ENCODE measurements around the gene ITPR2. TPM values are rescaled to one million over a fixed set of nuclear protein-coding genes. Genes with fewer than 3 reads are reported as not detected.

Gene ITPR2
- total RNA-seq, 1 experiment from 2014 or later, result 4.0 TPM

DNA sequence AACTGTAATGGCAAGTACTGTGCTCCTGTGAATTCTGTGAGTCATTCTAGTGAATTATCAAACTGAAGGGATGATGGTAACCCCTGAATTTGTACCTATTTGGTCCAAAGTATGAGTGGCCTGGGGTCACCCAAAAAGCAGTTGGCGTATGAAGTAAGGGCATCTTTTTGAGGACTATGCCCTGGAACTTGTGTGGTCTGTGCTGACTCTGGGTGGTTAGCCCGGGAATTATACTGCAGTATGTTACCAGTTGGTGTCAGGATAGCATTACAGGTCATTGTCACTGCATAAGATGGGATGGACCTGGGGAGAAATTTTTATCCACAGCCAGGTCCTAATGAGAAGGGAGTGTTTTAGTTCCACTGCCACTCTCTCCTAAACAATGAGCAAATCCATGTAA lies 462.9 kb downstream of the ITPR2 start:
- Histone ChIP-seq H3K4me1 (ENCODE audit: insufficient read depth, low read length) (peaks cover 12% of the 10 kb centered on the region), H3K4me3 (ENCODE audit: low read length) (no peak overlapping the region), H3K79me2 (ENCODE audit: low read length) (no peaks in the 10 kb centered on the region), H4K20me1 (ENCODE audit: low read length) (no peaks in the 10 kb centered on the region), H3F3A (ENCODE audit: low read length, unreplicated experiment) (no peaks in the 10 kb centered on the region), H3K36me3 (ENCODE audit: low read depth, low read length) (no peaks in the 10 kb centered on the region), H3K4me2 (ENCODE audit: low read length) (no peak overlapping the region), H3K27ac (ENCODE audit: low read length) (no peak overlapping the region), H3K27me3 (ENCODE audit: low read length) (no peaks in the 10 kb centered on the region), H3K9me3 (ENCODE audit: low read length) (no peaks in the 10 kb centered on the region), H3K9me2 (replicated peaks; ENCODE audit: low read length) (no peaks in the 10 kb centered on the region), H2AFZ (ENCODE audit: low read length) (peak overlapping the region; percentile 17; the same call in 1 of the 2 replicates), H3K9ac (ENCODE audit: low read length) (no peak overlapping the region)
- 0 out of 2 replicates have a peak, but pooled peaks have one; percentile 25 for ATAC-seq
- TF ChIP-seq EZH2phosphoT487 (IDR thresholded peaks at IDR 0.05; ENCODE audit: borderline replicate concordance, low read length), result no peak
- TF ChIP-seq EZH2 (IDR thresholded peaks at IDR 0.05; ENCODE audit: low read length, unreplicated experiment), result no peak
- TF ChIP-seq CTCF (conservative IDR thresholded peaks at IDR 0.05; ENCODE audit: low read depth, low read length), result no peak
- no peak for DNase-seq
- ChIA-PET POLR2A (ENCODE audit: unreplicated experiment) (no interaction called here), CTCF (interaction anchor here (0.5 kb wide), 1 partner anchor 307 kb away, joined by 4 read pairs; no protein-coding TSS in a partner anchor)
- no TSS peak for BruUV-seq (replicated peaks)
- intact Hi-C loops (cut with micrococcal nuclease), result no loop called here

DNA sequence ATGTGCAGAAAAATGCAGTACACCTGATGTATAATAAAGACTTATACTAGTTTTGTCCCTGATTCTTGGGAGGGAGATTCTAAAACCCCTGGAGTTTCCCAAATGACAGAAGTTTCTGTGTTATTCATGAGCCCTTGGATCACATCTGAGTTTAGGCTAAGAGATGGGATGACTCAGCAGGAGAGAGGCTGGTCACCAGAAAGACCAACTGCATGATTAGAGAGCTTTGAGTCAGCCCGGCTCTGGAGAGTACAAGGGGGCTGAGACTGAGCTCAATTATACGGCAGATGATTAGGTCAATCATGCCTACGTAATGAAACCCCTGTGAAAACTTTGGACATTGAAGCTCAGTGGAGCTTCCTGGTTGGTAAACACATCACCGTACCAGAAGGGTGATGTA lies 463.4 kb downstream of the ITPR2 start:
- H3K9me3 ChIP-seq (ENCODE audit: low read length), result no peaks in the 10 kb centered on the region
- DNase-seq (peak; percentile 84), ATAC-seq (peak; percentile 100)
- no peaks in the 10 kb centered on the region for H3F3A ChIP-seq (ENCODE audit: low read length, unreplicated experiment)
- no peaks in the 10 kb centered on the region for H4K20me1 ChIP-seq (ENCODE audit: low read length)
- H3K36me3 ChIP-seq (ENCODE audit: low read depth, low read length), result no peaks in the 10 kb centered on the region
- H3K27me3 ChIP-seq (ENCODE audit: low read length), result no peaks in the 10 kb centered on the region
- intact Hi-C loops (cut with micrococcal nuclease), result loop anchor here (2.0 kb wide), 1 partner anchor 33 kb away; no protein-coding TSS in a partner anchor
- no peak for TF ChIP-seq CTCF (conservative IDR thresholded peaks at IDR 0.05; ENCODE audit: low read depth, low read length)
- TF ChIP-seq EZH2phosphoT487 (IDR thresholded peaks at IDR 0.05; ENCODE audit: borderline replicate concordance, low read length), result no peak
- TF ChIP-seq EZH2 (IDR thresholded peaks at IDR 0.05; ENCODE audit: low read length, unreplicated experiment), result no peak
- no peaks in the 10 kb centered on the region for H3K79me2 ChIP-seq (ENCODE audit: low read length)
- POLR2A ChIA-PET (ENCODE audit: unreplicated experiment), result no interaction called here
- H3K9ac ChIP-seq (ENCODE audit: low read length), result no peak overlapping the region
- H3K27ac ChIP-seq (ENCODE audit: low read length), result no peak overlapping the region
- CTCF ChIA-PET, result interaction anchor here (0.5 kb wide), 1 partner anchor 307 kb away, joined by 4 read pairs; no protein-coding TSS in a partner anchor
- H3K9me2 ChIP-seq (replicated peaks; ENCODE audit: low read length), result no peaks in the 10 kb centered on the region
- H3K4me3 ChIP-seq (ENCODE audit: low read length), result no peak overlapping the region
- peak overlapping the region; percentile 17; the same call in 1 of the 2 replicates for H2AFZ ChIP-seq (ENCODE audit: low read length)
- no TSS peak for BruUV-seq (replicated peaks)
- no peak overlapping the region for H3K4me2 ChIP-seq (ENCODE audit: low read length)
- H3K4me1 ChIP-seq (ENCODE audit: insufficient read depth, low read length), result peaks cover 12% of the 10 kb centered on the region

GRCh38 chr12:26367991-26368730 lies 464.8 kb downstream of the ITPR2 start:
- no peaks in the 10 kb centered on the region for H3F3A ChIP-seq (ENCODE audit: low read length, unreplicated experiment)
- no peak for DNase-seq
- H2AFZ ChIP-seq (ENCODE audit: low read length), result no peak overlapping the region
- H3K9me3 ChIP-seq (ENCODE audit: low read length), result no peaks in the 10 kb centered on the region
- no peak overlapping the region for H3K4me2 ChIP-seq (ENCODE audit: low read length)
- H3K4me1 ChIP-seq (ENCODE audit: insufficient read depth, low read length), result peaks cover 12% of the 10 kb centered on the region
- POLR2A ChIA-PET (ENCODE audit: unreplicated experiment), result no interaction called here
- CTCF ChIA-PET, result no interaction called here
- H3K79me2 ChIP-seq (ENCODE audit: low read length), result no peaks in the 10 kb centered on the region
- no peaks in the 10 kb centered on the region for H3K9me2 ChIP-seq (replicated peaks; ENCODE audit: low read length)
- H3K9ac ChIP-seq (ENCODE audit: low read length), result no peak overlapping the region
- intact Hi-C loops (cut with micrococcal nuclease), result loop anchor here (2.0 kb wide), 1 partner anchor 35 kb away; no protein-coding TSS in a partner anchor
- H3K36me3 ChIP-seq (ENCODE audit: low read depth, low read length), result no peaks in the 10 kb centered on the region
- no peaks in the 10 kb centered on the region for H3K27me3 ChIP-seq (ENCODE audit: low read length)
- no peak overlapping the region for H3K4me3 ChIP-seq (ENCODE audit: low read length)
- no peaks in the 10 kb centered on the region for H4K20me1 ChIP-seq (ENCODE audit: low read length)
- BruUV-seq (replicated peaks), result no TSS peak
- ATAC-seq, result no peak
- TF ChIP-seq EZH2phosphoT487 (IDR thresholded peaks at IDR 0.05; ENCODE audit: borderline replicate concordance, low read length), result no peak
- no peak for TF ChIP-seq EZH2 (IDR thresholded peaks at IDR 0.05; ENCODE audit: low read length, unreplicated experiment)
- TF ChIP-seq CTCF (conservative IDR thresholded peaks at IDR 0.05; ENCODE audit: low read depth, low read length), result no peak
- no peak overlapping the region for H3K27ac ChIP-seq (ENCODE audit: low read length)

Data from PC-3 (cell line).